Aortic smooth muscle cell (primary cell): ENCODE measurements around the gene RNF213. TPM values are rescaled to one million over a fixed set of nuclear protein-coding genes. Genes with fewer than 3 reads are reported as not detected.

Source experiments
- total RNA-seq: library from RNA; depleted of rRNA; stranded (reverse); fragments of >200 nt; gene quantifications from 2 replicates; pipeline ENCODE4 v1.2.3, GENCODE V29; 2014

RNF213 gene
- 107 and 125 TPM in 2 replicates for total RNA-seq

GRCh38 chr17:80260791-80261158 is at the start of gene RNF213:
RNF213 (plus strand) TSS chr17:80260852; CDS start chr17:80263682, 2,830 bp downstream.

GRCh38 chr17:80220054-80220735 is 40.5 kb upstream of the RNF213 start, which contains the start of the genes SGSH and SLC26A11:
SGSH (minus strand) TSS chr17:80220333; CDS start chr17:80220313, 20 bp downstream.
SLC26A11 (plus strand) TSS chr17:80220427; CDS start chr17:80221561, 1,134 bp downstream.

GRCh38 chr17:80414803-80415625 is 154.4 kb downstream of the RNF213 start, which contains the start of gene ENDOV:
ENDOV (plus strand) TSS chr17:80415167; CDS start chr17:80415195, 28 bp downstream.

Other genes starting within 250 kb of the RNF213 start
- gene TBC1D16, start 225.0 kb upstream of the RNF213 start, total RNA-seq: 23.3 and 25.4 TPM in 2 replicates
- gene CCDC40, start 224.2 kb upstream of the RNF213 start, total RNA-seq: 2.7 and 2.9 TPM in 2 replicates
- 16.5 and 27.9 TPM in 2 replicates for gene GAA, start 159.3 kb upstream of the RNF213 start, total RNA-seq
- 82.9 and 103 TPM in 2 replicates for gene EIF4A3, start 113.7 kb upstream of the RNF213 start, total RNA-seq
- 0.12 TPM in 1 of 2 replicates, not detected in the other for gene CARD14, start 90.8 kb upstream of the RNF213 start, total RNA-seq
- 16.4 and 22.8 TPM in 2 replicates for gene SGSH, start 40.5 kb upstream of the RNF213 start, total RNA-seq
- gene SLC26A11, start 40.4 kb upstream of the RNF213 start, total RNA-seq: 9.6 and 12.9 TPM in 2 replicates
- gene ENDOV, start 154.3 kb downstream of the RNF213 start, total RNA-seq: 18.6 and 22.8 TPM in 2 replicates
- 95.9 and 163 TPM in 2 replicates for gene NPTX1, start 215.8 kb downstream of the RNF213 start, total RNA-seq